H1 (cell line): ENCODE measurements around the gene ALK. TPM values are rescaled to one million over a fixed set of nuclear protein-coding genes. Genes with fewer than 3 reads are reported as not detected.

Experiments
- CTCF ChIA-PET: fragments of 300-600 bp; sonication (Branson Sonifier 250); formaldehyde crosslinking; loops from one replicate; lab custom pipeline; 2021; ENCODE audit not compliant: partially characterized antibody; lab: Charles Lee
- POLR2A ChIA-PET: fragments of 300-600 bp; sonication (Branson Sonifier 250); formaldehyde crosslinking; loops from one replicate; lab custom pipeline; 2021; ENCODE audit warnings: inconsistent platforms; ENCODE audit not compliant: partially characterized antibody; lab: Charles Lee
- DNase-seq, 2 experiments: peaks; one replicate each; pipeline versions ENCODE4 v3.0.0 to v3.0.0-alpha.2; 2010 to 2022; ENCODE audit warnings: low spot score in 2 of 2, low read depth in 1 of 2, mixed read lengths in 1 of 2
- FAIRE-seq: peaks from 2 replicates; lab custom pipeline; 2011; peaks lifted over from hg19 to GRCh38; lab: Jason Lieb, UNC
- H2AFZ ChIP-seq: 2 replicates; pipeline ENCODE4 v1.8.1; 2012; ENCODE audit warnings: low read length, inconsistent platforms
- H2AK5ac ChIP-seq: 2 replicates; pipeline ENCODE4 v1.6.1; 2013; ENCODE audit warnings: low read depth, low read length
- H2BK120ac ChIP-seq: replicated peaks from 2 replicates; pipeline ENCODE3; 2013; ENCODE audit warnings: low read depth, low read length, inconsistent platforms
- H2BK12ac ChIP-seq: 2 replicates; pipeline ENCODE4 v1.6.1; 2013; ENCODE audit warnings: low read depth, low read length
- H2BK15ac ChIP-seq: 2 replicates; pipeline ENCODE4 v1.6.1; 2013; ENCODE audit warnings: low read length
- H2BK20ac ChIP-seq: 2 replicates; pipeline ENCODE4 v1.6.1; 2013; ENCODE audit warnings: low read length
- H2BK5ac ChIP-seq: 2 replicates; pipeline ENCODE4 v1.6.1; 2013; ENCODE audit warnings: low read depth, low read length
- H3K14ac ChIP-seq: 2 replicates; pipeline ENCODE4 v1.6.1; 2013; ENCODE audit warnings: inconsistent platforms; ENCODE audit not compliant: insufficient read length
- H3K18ac ChIP-seq: 2 replicates; pipeline ENCODE4 v1.6.1; 2013; ENCODE audit warnings: low read length; ENCODE audit errors: extremely low read depth
- H3K23ac ChIP-seq: 2 replicates; pipeline ENCODE4 v1.6.1; 2013; ENCODE audit warnings: inconsistent platforms; ENCODE audit not compliant: insufficient read length
- H3K23me2 ChIP-seq: 2 replicates; pipeline ENCODE4 v1.6.1; 2013; ENCODE audit warnings: low read depth, low read length
- H3K27ac ChIP-seq: 2 replicates; pipeline ENCODE4 v1.6.1; 2011; ENCODE audit warnings: low read depth, low read length, inconsistent platforms
- H3K27me3 ChIP-seq, 4 experiments: replicated peaks in 1 of 4; 1 replicate in 1 of 4; 2 replicates in 3 of 4; pipeline versions ENCODE4 v1.6.1 to v1.8.1; 2011 to 2013; ENCODE audit warnings: low read length in 3 of 4, mild to moderate bottlenecking in 3 of 4, inconsistent platforms in 2 of 4, mixed read lengths in 2 of 4, moderate library complexity in 1 of 4; ENCODE audit not compliant: control insufficient read depth in 3 of 4, insufficient read depth in 3 of 4; ENCODE audit errors: extremely low read depth in 1 of 4
- H3K36me3 ChIP-seq, 4 experiments: 2 replicates each; pipeline versions ENCODE4 v1.6.1 to v1.8.1; 2011 to 2013; ENCODE audit warnings: mild to moderate bottlenecking in 4 of 4, low read length in 3 of 4, moderate library complexity in 2 of 4, control low read depth in 1 of 4, inconsistent platforms in 1 of 4; ENCODE audit not compliant: insufficient read depth in 4 of 4, control insufficient read depth in 2 of 4
- H3K4ac ChIP-seq: replicated peaks from 2 replicates; pipeline ENCODE3; 2013; ENCODE audit warnings: low read length, low read depth, mixed read lengths, inconsistent platforms; ENCODE audit not compliant: insufficient read length
- H3K4me1 ChIP-seq, 4 experiments: replicated peaks in 1 of 4; 1 replicate in 1 of 4; 2 replicates in 3 of 4; pipeline versions ENCODE4 v1.6.1 to v1.8.1; 2011 to 2013; ENCODE audit warnings: low read length in 3 of 4, inconsistent platforms in 2 of 4, mixed read lengths in 1 of 4; ENCODE audit not compliant: insufficient read depth in 4 of 4, control insufficient read depth in 3 of 4
- H3K4me2 ChIP-seq, 2 experiments: 2 replicates each; pipeline versions ENCODE4 v1.6.1 to v1.8.1; 2011 to 2013; ENCODE audit warnings: low read depth in 2 of 2, low read length in 2 of 2, control low read depth in 1 of 2, inconsistent platforms in 1 of 2, mild to moderate bottlenecking in 1 of 2; ENCODE audit not compliant: insufficient read depth in 1 of 2
- H3K4me3 ChIP-seq, 4 experiments: fragments of 200-600, 300-600 bp in 1 of 4; sonication (generic), shearing (Covaris generic), sonication (Bioruptor Twin) in 1 of 4; 2 replicates each; pipeline versions ENCODE4 v1.5.1 to v1.8.1; 2011 to 2016; ENCODE audit warnings: low read length in 4 of 4, low read depth in 3 of 4, control low read depth in 2 of 4, inconsistent platforms in 2 of 4, mild to moderate bottlenecking in 2 of 4, mixed read lengths in 1 of 4, moderate library complexity in 1 of 4; ENCODE audit not compliant: insufficient read depth in 2 of 4; ENCODE audit errors: extremely low read depth in 1 of 4
- H3K56ac ChIP-seq: replicated peaks from 2 replicates; pipeline ENCODE3; 2013; ENCODE audit warnings: low read depth, mild to moderate bottlenecking, mixed read lengths, low read length, inconsistent platforms; ENCODE audit not compliant: insufficient read length
- H3K79me1 ChIP-seq: 2 replicates; pipeline ENCODE4 v1.6.1; 2013; ENCODE audit warnings: low read depth, low read length, control low read depth
- H3K79me2 ChIP-seq, 2 experiments: 2 replicates each; pipeline versions ENCODE4 v1.6.1 to v1.8.1; 2012 to 2013; ENCODE audit warnings: low read length in 2 of 2, mild to moderate bottlenecking in 2 of 2, inconsistent platforms in 1 of 2; ENCODE audit not compliant: insufficient read depth in 2 of 2, control insufficient read depth in 1 of 2
- H3K9ac ChIP-seq, 4 experiments: replicated peaks in 1 of 4; 1 replicate in 1 of 4; 2 replicates in 3 of 4; pipeline versions ENCODE4 v1.6.1 to v1.8.1; 2011 to 2013; ENCODE audit warnings: low read depth in 3 of 4, low read length in 3 of 4, control low read depth in 2 of 4, mild to moderate bottlenecking in 2 of 4, moderate library complexity in 2 of 4, inconsistent platforms in 1 of 4; ENCODE audit errors: extremely low read depth in 1 of 4
- H3K9me3 ChIP-seq, 2 experiments: 2 replicates each; pipeline versions ENCODE4 v1.6.1 to v1.8.1; 2012 to 2013; ENCODE audit warnings: mild to moderate bottlenecking in 2 of 2, moderate library complexity in 2 of 2, control low read depth in 1 of 2, inconsistent platforms in 1 of 2, low read depth in 1 of 2, low read length in 1 of 2, mixed read lengths in 1 of 2; ENCODE audit not compliant: insufficient read depth in 2 of 2
- H4K20me1 ChIP-seq, 2 experiments: replicated peaks in 1 of 2; 2 replicates each; pipeline versions ENCODE3 to v1.8.1; 2011 to 2013; ENCODE audit warnings: inconsistent platforms in 2 of 2, low read length in 2 of 2, mild to moderate bottlenecking in 1 of 2; ENCODE audit not compliant: insufficient read depth in 2 of 2, control insufficient read depth in 1 of 2
- H4K5ac ChIP-seq: 2 replicates; pipeline ENCODE4 v1.6.1; 2013; ENCODE audit warnings: low read length, low read depth, mixed read lengths, inconsistent platforms; ENCODE audit not compliant: insufficient read length
- H4K8ac ChIP-seq: 2 replicates; pipeline ENCODE4 v1.8.0; 2013; ENCODE audit warnings: mild to moderate bottlenecking, moderate library complexity, low read length, inconsistent platforms; ENCODE audit not compliant: insufficient read depth; ENCODE audit errors: extremely low read depth
- H4K91ac ChIP-seq: replicated peaks from 2 replicates; pipeline ENCODE3; 2013; ENCODE audit warnings: low read length, mixed read lengths, inconsistent platforms; ENCODE audit not compliant: insufficient read length
- BACH1 ChIP-seq: IDR thresholded peaks from 2 replicates; pipeline ENCODE4 v1.6.1; 2012; ENCODE audit warnings: low read length, improper control_type of control experiment
- GABPA ChIP-seq: IDR thresholded peaks from 2 replicates; pipeline ENCODE4 v1.6.1; 2011; ENCODE audit warnings: mild to moderate bottlenecking, low read length, moderate library complexity, borderline replicate concordance; ENCODE audit not compliant: insufficient read depth
- JUN ChIP-seq: IDR thresholded peaks from 2 replicates; pipeline ENCODE4 v1.6.1; 2011; ENCODE audit warnings: low read depth, mild to moderate bottlenecking, improper control_type of control experiment, low read length
- TCF12 ChIP-seq: IDR thresholded peaks from 2 replicates; pipeline ENCODE4 v1.6.1; 2011; ENCODE audit warnings: low read depth, mild to moderate bottlenecking, low read length
- ZNF274 ChIP-seq: IDR thresholded peaks from 2 replicates; pipeline ENCODE4 v1.7.0; 2012; ENCODE audit warnings: low read length, borderline replicate concordance; ENCODE audit errors: extremely low read depth
- WGBS, 2 experiments: shearing (Covaris generic) in 1 of 2; methylation state at CpG; one replicate each; pipeline versions ENCODE4 v1.1.6 to v1.1.7; 2013 to 2015; ENCODE audit warnings: low lambda C conversion rate in 2 of 2, mixed read lengths in 2 of 2, inconsistent platforms in 1 of 2, low coverage in 1 of 2, missing lambda C conversion rate in 1 of 2; ENCODE audit not compliant: insufficient replicate concordance in 2 of 2, insufficient coverage in 1 of 2, insufficient read length in 1 of 2; ENCODE audit errors: extremely low coverage in 1 of 2, missing lambda C conversion rate in 1 of 2; 5-methylcytosine and 5-hydroxymethylcytosine counted together
- polyA plus RNA-seq, 7 experiments: library from polyadenylated mRNA; depleted of rRNA in 3 of 7; stranded (reverse) in 5 of 7; unstranded in 2 of 7; fragments of >200 nt in 5 of 7; fragments of 200-250 nt in 2 of 7; gene quantifications; 1 replicate in 5 of 7; 2 replicates in 1 of 7; 4 replicates in 1 of 7; pipeline versions ENCODE4 v1.2.1 to v1.2.3, GENCODE V29; 2011 to 2013; ENCODE audit warnings: missing spikeins in 2 of 7, mixed read lengths in 2 of 7
- total RNA-seq: library from RNA; stranded (reverse); fragmentation: NEBNext Ultra II Directional; extraction: Animal tissue kit (Norgen Biotek cat#: 25700); gene quantifications from 2 replicates; pipeline ENCODE4 v1.2.1, GENCODE V29; 2021

Gene ALK
- total and polyA plus RNA-seq, 2 of the 8 experiments (the other 6 are each of a cell fraction or from before 2014, with no cell fraction given), result 0.02 to 0.09 TPM

GRCh38 chr2:29881089-29881730 is 40.2 kb downstream of the ALK start:
- DNase-seq (no peak), FAIRE-seq (no peak)
- POLR2A ChIA-PET, result no interaction called here
- Histone ChIP-seq H3K56ac (no peak overlapping the region), H3K9me3 (no peaks in the 10 kb centered on the region), H3K23ac (no peak overlapping the region), H3K14ac (no peak overlapping the region), H3K36me3 (no peaks in the 10 kb centered on the region), H3K9ac (no peak overlapping the region), H4K91ac (no peak overlapping the region), H2AK5ac (no peak overlapping the region), H3K23me2 (peaks cover 5% of the 10 kb centered on the region; the same call in 1 of the 2 replicates), H3K18ac (no peak overlapping the region), H4K20me1 (peaks cover 0 to 5% of the 10 kb centered on the region in 2 experiments), H3K4me3 (no peak overlapping the region), H3K27me3 (no peaks in the 10 kb centered on the region; a peak in 1 of 7 replicates), H3K79me2 (no peaks in the 10 kb centered on the region), H3K79me1 (no peaks in the 10 kb centered on the region), H3K4me2 (no peak overlapping the region), H2BK15ac (no peak overlapping the region), H4K8ac (no peak overlapping the region), H3K4ac (no peak overlapping the region), H2BK120ac (no peak overlapping the region), H3K27ac (no peak overlapping the region), H2BK5ac (no peak overlapping the region), H4K5ac (no peak overlapping the region), H2BK20ac (no peak overlapping the region), H2AFZ (no peak overlapping the region), H2BK12ac (no peak overlapping the region), H3K4me1 (no peaks in the 10 kb centered on the region; a peak in 1 of 7 replicates)
- 91% methylated on average over 6 of the region's 6 CpGs; no CpG with 5 or more reads in 1 of the 2 experiments for WGBS, 2 experiments
- CTCF ChIA-PET, result interaction anchor here (0.8 to 2.0 kb wide), 5 partner anchors 14 to 566 kb away, joined by 3 to 5 read pairs (median 4); no protein-coding TSS in a partner anchor
- TF ChIP-seq JUN (no peak), ZNF274 (no peak), BACH1 (no peak), GABPA (no peak), TCF12 (no peak)
